ENCODE data around the gene ABHD12B.

- TF ChIP-seq CTCF (IDR thresholded peaks at IDR 0.05 in 8 of 11, conservative IDR thresholded peaks at IDR 0.05 in 3 of 11) (no peak), POLR2A (IDR thresholded peaks at IDR 0.05) (no peak), POLR2AphosphoS5 (IDR thresholded peaks at IDR 0.05) (no peak)
Measured at GRCh38 chr14:50831726-50832168, 40.1 kb upstream of the ABHD12B start.

Data from spleen (tissue), 7 donors.